Fibroblast of mammary gland (primary cell): ENCODE measurements around the gene ZNF765.
"Not testable (repeated sequence)": the region's sequence is repeated elsewhere in the genome, so short reads cannot be mapped to it uniquely, and the experiment has no call there.

Experiments used
- DNase-seq: peaks from one replicate; pipeline ENCODE4 v3.0.0-alpha.2; 2010; ENCODE audit warnings: low read depth
- H3K4me3 ChIP-seq: 2 replicates; pipeline ENCODE4 v1.5.1; 2011; ENCODE audit warnings: low read depth, mild to moderate bottlenecking, low read length, moderate library complexity; ENCODE audit not compliant: control insufficient read depth
- CTCF ChIP-seq: conservative IDR thresholded peaks from 2 replicates; pipeline ENCODE4 v1.5.1; 2011; ENCODE audit warnings: low read depth, low read length, inconsistent platforms; ENCODE audit not compliant: control insufficient read depth, insufficient read depth

ZNF765 gene

GRCh38 chr19:53462861-53463260 lies 67.9 kb downstream of the ZNF765 start:
- TF ChIP-seq CTCF: no peak
- H3K4me3 ChIP-seq: no peak overlapping the region
- DNase-seq: no peak

- no peak for TF ChIP-seq CTCF
- peak; percentile 7 for DNase-seq
Measured at GRCh38 chr19:53463263-53463662, 68.3 kb downstream of the ZNF765 start.

GRCh38 chr19:53466726-53467484 lies 72.0 kb downstream of the ZNF765 start:
- DNase-seq: no peak

More at GRCh38 chr19:53463263-53463662, 68.3 kb downstream of the ZNF765 start:
- H3K4me3 ChIP-seq: no peak overlapping the region

GRCh38 chr19:53467485-53468262 lies 72.7 kb downstream of the ZNF765 start, which contains the start of gene ZNF813:
TSS of gene ZNF813 (plus strand) at chr19:53467733. CDS start at chr19:53483823, 16,090 bp downstream.
- TF ChIP-seq CTCF: no peak
- H3K4me3 ChIP-seq: peak within 1 kb of the TSS; percentile 81
- peak; percentile 75 for DNase-seq

More at GRCh38 chr19:53466726-53467484, 72.0 kb downstream of the ZNF765 start:
- peak overlapping the region; percentile 81 for H3K4me3 ChIP-seq
- TF ChIP-seq CTCF: no peak

GRCh38 chr19:53468628-53469027 lies 73.7 kb downstream of the ZNF765 start:
- H3K4me3 ChIP-seq, DNase-seq: not testable (repeated sequence)

GRCh38 chr19:53471916-53472315 lies 77.0 kb downstream of the ZNF765 start:
- no peak for DNase-seq
- TF ChIP-seq CTCF: no peak
- no peak overlapping the region for H3K4me3 ChIP-seq

GRCh38 chr19:53474832-53475231 lies 79.9 kb downstream of the ZNF765 start:
- not testable (repeated sequence) for DNase-seq, H3K4me3 ChIP-seq

GRCh38 chr19:53475470-53475869 lies 80.5 kb downstream of the ZNF765 start:
- H3K4me3 ChIP-seq, DNase-seq: not testable (repeated sequence)
